K562 (cell line): Measurements from ENCODE around the gene HMGA1.

ENCODE experiments used
- CBX8 ChIP-seq: fragments of 200-600 bp; sonication (generic); IDR thresholded peaks from 2 replicates; pipeline ENCODE4 v1.6.1; 2012; ENCODE audit warnings: borderline replicate concordance, mixed run types, low read depth, mild to moderate bottlenecking, moderate library complexity, mixed read lengths, low read length, control low read depth, inconsistent platforms; ENCODE audit not compliant: poor library complexity, severe bottlenecking; ENCODE audit errors: extremely low read depth
- FOSL1 ChIP-seq: fragments of 200-800 bp; sonication (Bioruptor generic); conservative IDR thresholded peaks from 2 replicates; pipeline ENCODE4 v1.6.1; 2016; ENCODE audit warnings: missing genetic modification characterization, missing compliant biosample characterization
- FOXA1 ChIP-seq: fragments of 450-650 bp; IDR thresholded peaks from 2 replicates; pipeline ENCODE4 v1.6.1; 2016; ENCODE audit warnings: mild to moderate bottlenecking, borderline replicate concordance
- HMG20A ChIP-seq: fragments of 450-650 bp; formaldehyde crosslinking; conservative IDR thresholded peaks from 2 replicates; pipeline ENCODE4 v1.4.0; 2020; ENCODE audit warnings: mild to moderate bottlenecking, mixed read lengths
- ZNF785 ChIP-seq: fragments of 250-450 bp; sonication (Bioruptor Pico); IDR thresholded peaks from 2 replicates; pipeline ENCODE4 v1.4.0; 2020; ENCODE audit warnings: mild to moderate bottlenecking
- TF ChIP-seq, protein P1 (sequence below), 3 experiments: IDR thresholded peaks in 2 of 3; conservative IDR thresholded peaks in 1 of 3; 2 replicates each; pipeline ENCODE4 v1.5.1; 2011 to 2012; ENCODE audit warnings: low read length in 3 of 3, mild to moderate bottlenecking in 3 of 3, control low read depth in 2 of 3, improper control_type of control experiment in 1 of 3, inconsistent platforms in 1 of 3, low read depth in 1 of 3, mixed read lengths in 1 of 3, moderate library complexity in 1 of 3; ENCODE audit not compliant: insufficient read depth in 2 of 3

DNA sequence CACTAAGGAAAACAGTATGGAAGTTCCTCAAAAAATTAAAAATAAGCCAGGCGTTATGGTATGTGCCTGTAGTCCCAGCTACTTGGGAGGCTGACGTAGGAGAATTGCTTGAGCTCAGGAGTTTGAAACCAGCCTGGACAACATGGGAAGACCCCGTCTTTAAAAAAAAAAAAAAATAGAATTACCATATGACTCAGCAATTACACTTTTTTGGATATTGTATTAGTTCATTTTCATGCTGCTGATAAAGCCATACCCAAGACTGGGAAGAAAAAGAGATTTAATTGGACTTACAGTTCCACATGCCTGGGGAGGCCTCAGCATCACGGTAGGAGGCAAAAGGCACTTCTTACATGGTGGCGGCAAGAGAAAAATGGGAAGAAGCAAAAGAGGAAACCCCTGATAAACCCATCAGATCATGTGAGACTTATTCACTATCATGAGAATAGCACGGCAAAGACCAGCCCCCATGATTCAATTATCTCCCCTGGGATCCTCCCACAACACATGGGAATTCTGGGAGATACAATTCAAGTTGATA is 22.9 kb downstream of the HMGA1 start:
- TF ChIP-seq, protein P1, sequence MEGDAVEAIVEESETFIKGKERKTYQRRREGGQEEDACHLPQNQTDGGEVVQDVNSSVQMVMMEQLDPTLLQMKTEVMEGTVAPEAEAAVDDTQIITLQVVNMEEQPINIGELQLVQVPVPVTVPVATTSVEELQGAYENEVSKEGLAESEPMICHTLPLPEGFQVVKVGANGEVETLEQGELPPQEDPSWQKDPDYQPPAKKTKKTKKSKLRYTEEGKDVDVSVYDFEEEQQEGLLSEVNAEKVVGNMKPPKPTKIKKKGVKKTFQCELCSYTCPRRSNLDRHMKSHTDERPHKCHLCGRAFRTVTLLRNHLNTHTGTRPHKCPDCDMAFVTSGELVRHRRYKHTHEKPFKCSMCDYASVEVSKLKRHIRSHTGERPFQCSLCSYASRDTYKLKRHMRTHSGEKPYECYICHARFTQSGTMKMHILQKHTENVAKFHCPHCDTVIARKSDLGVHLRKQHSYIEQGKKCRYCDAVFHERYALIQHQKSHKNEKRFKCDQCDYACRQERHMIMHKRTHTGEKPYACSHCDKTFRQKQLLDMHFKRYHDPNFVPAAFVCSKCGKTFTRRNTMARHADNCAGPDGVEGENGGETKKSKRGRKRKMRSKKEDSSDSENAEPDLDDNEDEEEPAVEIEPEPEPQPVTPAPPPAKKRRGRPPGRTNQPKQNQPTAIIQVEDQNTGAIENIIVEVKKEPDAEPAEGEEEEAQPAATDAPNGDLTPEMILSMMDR (IDR thresholded peaks at IDR 0.05 in 2 of 3, conservative IDR thresholded peaks at IDR 0.05 in 1 of 3; ENCODE audit: insufficient read depth in 2 of 3, low read depth in 1 of 3, low read length in 3 of 3): no peak
- TF ChIP-seq FOXA1 (no peak), CBX8 (no peak), FOSL1 (tag) (no peak), HMG20A (no peak), ZNF785 (CRISPR knock-in tag) (no peak)
